ENCODE measurements around the gene C19orf33. TPM values are rescaled to one million over a fixed set of nuclear protein-coding genes. Genes with fewer than 3 reads are reported as not detected.

The C19orf33 gene
- total and polyA plus RNA-seq, 9 of the 15 experiments (the other 6 are each of a cell fraction or from before 2014, with no cell fraction given) = 3.2 TPM; not detected in 8

GRCh38 chr19:38320969-38321339 lies 16.9 kb downstream of the C19orf33 start:
- WGBS (ENCODE audit: insufficient coverage, low coverage, missing lambda C conversion rate) = 80% methylated on average over 3 of the region's 3 CpGs
- no peaks in the 10 kb centered on the region for H3K36me3 ChIP-seq (ENCODE audit: control insufficient read depth, insufficient read depth, low read length)
- H3K4me3 ChIP-seq = no peak overlapping the region
- no peaks in the 10 kb centered on the region for H3K27me3 ChIP-seq (ENCODE audit: control insufficient read depth in 2 of 2, insufficient read depth in 2 of 2, low read length in 2 of 2)
- H3K9me1 ChIP-seq (ENCODE audit: control insufficient read depth, insufficient read depth, low read length) = no peaks in the 10 kb centered on the region
- H3K79me2 ChIP-seq (ENCODE audit: control insufficient read depth, insufficient read depth, low read length) = no peaks in the 10 kb centered on the region; the same call in 2 of the 3 replicates
- ChIA-PET CTCF (ENCODE audit: low intra/inter-chr PET ratio) (no interaction called here), POLR2A (interaction anchor here (1.1 kb wide), 1 partner anchor 53 kb away, joined by 4 read pairs; the partner anchor contains the start of gene PSMD8)
- TF ChIP-seq ZNF124 (CRISPR knock-in tag; IDR thresholded peaks at IDR 0.05) = no peak
- no peak for TF ChIP-seq STAG1 (CRISPR knock-in tag; IDR thresholded peaks at IDR 0.05; ENCODE audit: borderline replicate concordance)
- TF ChIP-seq, protein P1, sequence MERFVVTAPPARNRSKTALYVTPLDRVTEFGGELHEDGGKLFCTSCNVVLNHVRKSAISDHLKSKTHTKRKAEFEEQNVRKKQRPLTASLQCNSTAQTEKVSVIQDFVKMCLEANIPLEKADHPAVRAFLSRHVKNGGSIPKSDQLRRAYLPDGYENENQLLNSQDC (CRISPR knock-in tag; IDR thresholded peaks at IDR 0.05) = no peak
- no peak for TF ChIP-seq ATF1 (CRISPR knock-in tag; IDR thresholded peaks at IDR 0.05)
- TF ChIP-seq ATF1 (tag; IDR thresholded peaks at IDR 0.05) = no peak
- no peak for TF ChIP-seq ZFX (CRISPR knock-in tag; IDR thresholded peaks at IDR 0.05)
- TF ChIP-seq HDAC6 (IDR thresholded peaks at IDR 0.05; ENCODE audit: low read depth, low read length) = no peak
- TF ChIP-seq FOXO4 (CRISPR knock-in tag; IDR thresholded peaks at IDR 0.05) = no peak
- TF ChIP-seq CREB5 (CRISPR knock-in tag; IDR thresholded peaks at IDR 0.05) = no peak
- TF ChIP-seq NFE2 (IDR thresholded peaks at IDR 0.05; ENCODE audit: low read depth) = no peak
- TF ChIP-seq SOX6 (IDR thresholded peaks at IDR 0.05) = no peak
- no peak for TF ChIP-seq SIX5 (IDR thresholded peaks at IDR 0.05; ENCODE audit: borderline replicate concordance in 1 of 2, insufficient read depth in 1 of 2, low read depth in 1 of 2, low read length in 2 of 2)
- no peak for TF ChIP-seq ZNF184 (CRISPR knock-in tag; IDR thresholded peaks at IDR 0.05)
- TF ChIP-seq SPI1 (IDR thresholded peaks at IDR 0.05; ENCODE audit: borderline replicate concordance, low read depth, low read length) = no peak
- in situ Hi-C loops (cut with MboI) (no loop called here), intact Hi-C loops (cut with micrococcal nuclease) (no loop called here)
- FAIRE-seq = no peak
- no peaks in the 10 kb centered on the region for H4K20me1 ChIP-seq (replicated peaks; ENCODE audit: control insufficient read depth, insufficient read depth, low read length)
- H3K9me3 ChIP-seq (replicated peaks; ENCODE audit: control insufficient read depth, insufficient read depth, low read depth, low read length) = no peaks in the 10 kb centered on the region
- no peak for DNase-seq (ENCODE audit: extremely low read depth in 1 of 4, low spot score in 3 of 4)
- H2AFZ ChIP-seq (ENCODE audit: low read depth, low read length) = no peak overlapping the region
- H3K4me2 ChIP-seq (ENCODE audit: insufficient read depth, low read length) = no peak overlapping the region
- H3K4me1 ChIP-seq (replicated peaks in 1 of 2; ENCODE audit: control insufficient read depth in 2 of 2, insufficient read depth in 2 of 2, low read length in 2 of 2) = peaks cover 44 to 50% of the 10 kb centered on the region in 2 experiments
- no peak overlapping the region for H3K27ac ChIP-seq (ENCODE audit: extremely low read depth, low read depth, low read length)
- BruUV-seq (replicated peaks) = no TSS peak
- H3K9ac ChIP-seq (ENCODE audit: insufficient read depth in 1 of 2, low read depth in 2 of 2, low read length in 2 of 2) = peak overlapping the region in 1 of 2 experiments; percentile 74; a peak in 1 of 4 replicates
- no peak for ATAC-seq

All from K562 (cell line).